MCF 10A (cell line): Measurements from ENCODE around the gene PC. TPM values are rescaled to one million over a fixed set of nuclear protein-coding genes. Genes with fewer than 3 reads are reported as not detected.

Experiments used
- BruUV-seq: library from RNA; stranded (reverse); fragments of 400-500 nt; replicated peaks from 2 replicates; lab custom pipeline; 2021; lab: Mats Ljungman, UMichigan
- CTCF ChIA-PET: fragments of 300-600 bp; sonication (Branson Sonifier 250); formaldehyde crosslinking; extraction: SDS; loops from one replicate; lab custom pipeline; 2021; ENCODE audit warnings: antibody characterized with exemption, inconsistent platforms; lab: Yijun Ruan, JAX
- POLR2A ChIA-PET: fragments of 300-600, 350-650 bp; sonication (Branson Sonifier 250); formaldehyde crosslinking; extraction: SDS; loops from one replicate; lab custom pipeline; 2020; ENCODE audit warnings: antibody characterized with exemption, inconsistent platforms; lab: Yijun Ruan, JAX
- DNase-seq: peaks from one replicate; pipeline ENCODE4 v3.0.0-alpha.2; 2018; ENCODE audit not compliant: unreplicated experiment
- H3K27ac Mint-ChIP-seq: one replicate; pipeline ENCODE4 v1.8.0; 2022; ENCODE audit warnings: mild to moderate bottlenecking, low read depth, mixed read lengths; ENCODE audit not compliant: unreplicated experiment
- H3K27me3 Mint-ChIP-seq: one replicate; pipeline ENCODE4 v1.8.0; 2022; ENCODE audit warnings: mixed read lengths; ENCODE audit not compliant: insufficient read depth, unreplicated experiment
- H3K36me3 Mint-ChIP-seq: one replicate; pipeline ENCODE4 v1.8.0; 2022; ENCODE audit warnings: mild to moderate bottlenecking, moderate library complexity, mixed read lengths; ENCODE audit not compliant: insufficient read depth, unreplicated experiment
- H3K4me1 Mint-ChIP-seq: one replicate; pipeline ENCODE4 v1.8.0; 2022; ENCODE audit warnings: mixed read lengths; ENCODE audit not compliant: insufficient read depth, unreplicated experiment
- H3K4me3 Mint-ChIP-seq: one replicate; pipeline ENCODE4 v1.8.0; 2022; ENCODE audit warnings: mild to moderate bottlenecking, moderate library complexity, mixed read lengths; ENCODE audit not compliant: unreplicated experiment
- H3K9me3 Mint-ChIP-seq: one replicate; pipeline ENCODE4 v1.8.0; 2022; ENCODE audit warnings: mixed read lengths; ENCODE audit not compliant: unreplicated experiment
- CTCF ChIP-seq: fragments of 200-600 bp; IDR thresholded peaks from one replicate; pipeline ENCODE4 v1.8.0; 2022; ENCODE audit warnings: antibody characterized with exemption, mild to moderate bottlenecking; ENCODE audit not compliant: unreplicated experiment
- intact Hi-C: fragments of 100-400 bp; cut with micrococcal nuclease; formaldehyde crosslinking; loops from 2 replicates; pipeline ENCODE4 v1.14.1; 2022
- total RNA-seq: library from RNA; stranded (reverse); gene quantifications from 2 replicates; pipeline ENCODE4 v1.2.3, GENCODE V29; 2022

The PC gene
- total RNA-seq, 1 experiment from 2014 or later, result 37.7 TPM

DNA sequence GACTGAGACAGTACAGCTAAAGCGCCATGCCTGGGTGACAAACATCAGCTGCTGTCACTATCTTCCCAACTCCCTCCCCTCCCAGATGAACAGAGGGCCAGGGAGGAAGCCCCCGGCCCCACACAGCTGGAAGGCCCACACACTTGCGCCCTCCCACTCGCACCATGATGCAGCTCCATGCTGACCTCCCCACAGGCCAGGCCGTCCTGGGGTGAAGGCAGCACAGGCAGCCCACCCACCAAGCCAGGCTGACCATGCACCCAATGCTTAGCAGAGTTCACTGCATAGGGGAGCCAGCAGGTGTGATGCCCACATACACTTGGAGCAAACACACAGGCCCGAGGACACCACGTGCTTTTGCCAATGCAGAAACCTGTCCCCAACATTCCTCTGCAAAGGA lies 79.2 kb downstream of the PC start:
- POLR2A ChIA-PET, result interaction anchor here (0.5 to 3.7 kb wide), 8 partner anchors 14 to 587 kb away, joined by 3 to 26 read pairs (median 5); partner anchors contain the start of genes PC and RHOD
- Mint-ChIP-seq H3K27me3 (no peaks in the 10 kb centered on the region), H3K27ac (no peak overlapping the region), H3K4me1 (peaks cover 55% of the 10 kb centered on the region), H3K4me3 (no peak overlapping the region), H3K9me3 (no peaks in the 10 kb centered on the region), H3K36me3 (peaks cover 13% of the 10 kb centered on the region)
- no TSS peak for BruUV-seq
- no peak for TF ChIP-seq CTCF
- no peak for DNase-seq
- intact Hi-C loops, result no loop called here
- CTCF ChIA-PET, result interaction anchor here (0.6 to 1.1 kb wide), 2 partner anchors 46 to 516 kb away, joined by 3 to 4 read pairs; no protein-coding TSS in a partner anchor

GRCh38 chr11:66878474-66878873 lies 79.7 kb downstream of the PC start:
- peak; percentile 45 for DNase-seq
- BruUV-seq, result no TSS peak
- Mint-ChIP-seq H3K9me3 (no peaks in the 10 kb centered on the region), H3K27ac (no peak overlapping the region), H3K36me3 (peaks cover 11% of the 10 kb centered on the region), H3K27me3 (no peaks in the 10 kb centered on the region), H3K4me3 (peak overlapping the region; percentile 48), H3K4me1 (peaks cover 55% of the 10 kb centered on the region)
- ChIA-PET POLR2A (interaction anchor here (0.5 to 2.5 kb wide), 8 partner anchors 14 to 588 kb away, joined by 3 to 10 read pairs (median 4); partner anchors contain the start of genes RCE1 and RHOD), CTCF (interaction anchor here (1.1 kb wide), 1 partner anchor 46 kb away, joined by 3 read pairs; no protein-coding TSS in a partner anchor)
- intact Hi-C loops, result no loop called here
- no peak for TF ChIP-seq CTCF

DNA sequence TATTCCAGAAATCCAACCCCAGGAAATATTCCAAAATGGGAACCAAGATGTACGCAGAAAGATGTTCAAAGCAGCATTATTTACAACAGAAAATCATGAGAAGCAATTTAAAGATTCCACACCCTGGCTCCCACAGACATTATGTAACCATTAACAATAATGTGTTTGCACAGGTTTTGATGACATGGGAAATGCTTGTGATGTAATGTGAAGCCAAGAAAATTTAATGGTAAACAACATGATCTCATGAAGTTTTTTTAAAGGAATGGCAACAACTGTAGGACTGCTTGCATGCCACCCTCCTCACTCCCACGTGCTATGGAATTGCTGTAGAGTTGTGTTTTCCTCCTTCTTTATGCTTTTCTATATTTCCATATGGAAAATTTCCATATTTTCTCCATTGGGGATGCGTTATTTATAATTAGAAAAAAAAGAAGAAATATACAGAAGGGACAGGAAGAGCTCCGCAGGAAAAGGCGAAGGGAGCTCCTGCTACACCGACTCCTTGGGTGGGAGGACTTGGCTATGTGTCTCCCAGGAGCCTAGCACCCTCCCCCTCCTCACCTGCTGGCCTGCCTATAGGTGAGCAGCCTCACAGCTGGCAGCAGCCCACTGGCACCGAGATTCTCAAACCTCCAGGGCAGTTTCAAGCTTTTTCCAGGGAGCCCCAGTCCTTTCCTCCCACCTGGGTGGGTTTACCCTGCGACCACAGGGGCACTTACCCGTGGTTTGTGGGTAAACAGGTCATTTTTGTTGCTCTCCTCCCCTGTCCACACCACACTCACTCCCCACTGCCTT lies 80.4 kb downstream of the PC start:
- no peak for DNase-seq
- Mint-ChIP-seq H3K36me3 (peaks cover 6% of the 10 kb centered on the region), H3K4me1 (peaks cover 53% of the 10 kb centered on the region), H3K27ac (no peak overlapping the region), H3K27me3 (no peaks in the 10 kb centered on the region), H3K9me3 (no peaks in the 10 kb centered on the region), H3K4me3 (no peak overlapping the region)
- ChIA-PET CTCF (interaction anchor here (1.1 kb wide), 1 partner anchor 47 kb away, joined by 3 read pairs; no protein-coding TSS in a partner anchor), POLR2A (interaction anchor here (0.8 to 2.5 kb wide), 8 partner anchors 15 to 244 kb away, joined by 3 to 10 read pairs (median 4); partner anchors contain the start of genes PC, RCE1 and RHOD)
- intact Hi-C loops, result no loop called here
- TF ChIP-seq CTCF, result no peak
- BruUV-seq, result no TSS peak

- no peaks in the 10 kb centered on the region for H3K9me3 Mint-ChIP-seq
- no peak overlapping the region for H3K4me3 Mint-ChIP-seq
- intact Hi-C loops, result no loop called here
- H3K27me3 Mint-ChIP-seq, result no peaks in the 10 kb centered on the region
- H3K27ac Mint-ChIP-seq, result peak overlapping the region; percentile 28
- no peak for DNase-seq
- ChIA-PET CTCF (no interaction called here), POLR2A (interaction anchor here (0.7 kb wide), 1 partner anchor 10 kb away, joined by 3 read pairs; no protein-coding TSS in a partner anchor)
- BruUV-seq, result no TSS peak
- H3K36me3 Mint-ChIP-seq, result peaks cover 6% of the 10 kb centered on the region
- peaks cover 32% of the 10 kb centered on the region for H3K4me1 Mint-ChIP-seq
- TF ChIP-seq CTCF, result no peak
Measured at GRCh38 chr11:66875378-66875777, 82.8 kb downstream of the PC start.
